CD4-positive, CD25-positive, alpha-beta regulatory T cell (primary cell): Measurements from ENCODE around the gene SLC25A36. TPM values are rescaled to one million over a fixed set of nuclear protein-coding genes. Genes with fewer than 3 reads are reported as not detected.
A peak's percentile ranks its signal among the peaks of the same experiment; 100 is the strongest.

Source experiments
- ATAC-seq, 2 donors: fragments of 150-1000 bp; cut with Tn5 transposase; one replicate each; pipeline ENCODE4 v1.10.0; 2021; ENCODE audit warnings: low read depth in 2 of 2, moderate number of reproducible peaks in 2 of 2, moderate library complexity in 1 of 2
- DNase-seq, 3 donors: peaks; one replicate each; pipeline versions ENCODE4 v3.0.0 to v3.0.0-alpha.2; 2012 to 2022; ENCODE audit warnings: mixed read lengths in 1 of 3
- H3K27ac ChIP-seq: one replicate; pipeline ENCODE4 v1.7.0; 2013; ENCODE audit warnings: mild to moderate bottlenecking, low read length; ENCODE audit not compliant: insufficient read depth, poor library complexity, severe bottlenecking
- H3K27me3 ChIP-seq: one replicate; pipeline ENCODE4 v1.7.0; 2013; ENCODE audit warnings: low read length; ENCODE audit not compliant: control insufficient read depth, insufficient read depth
- H3K36me3 ChIP-seq: one replicate; pipeline ENCODE4 v1.7.0; 2013; ENCODE audit warnings: mild to moderate bottlenecking, low read length, moderate library complexity; ENCODE audit not compliant: control insufficient read depth, insufficient read depth
- H3K4me1 ChIP-seq: 2 replicates; pipeline ENCODE4 v1.7.0; 2013; ENCODE audit warnings: mild to moderate bottlenecking, low read length; ENCODE audit not compliant: insufficient read depth, control insufficient read depth, poor library complexity, severe bottlenecking
- H3K4me3 ChIP-seq: one replicate; pipeline ENCODE4 v1.7.0; 2013; ENCODE audit warnings: low read depth, mild to moderate bottlenecking, low read length, moderate library complexity
- H3K9me3 ChIP-seq, 2 experiments: 1 replicate in 1 of 2; 2 replicates in 1 of 2; pipeline ENCODE4 v1.7.0; 2013; ENCODE audit warnings: low read length in 2 of 2, mild to moderate bottlenecking in 1 of 2, moderate library complexity in 1 of 2; ENCODE audit not compliant: control insufficient read depth in 2 of 2
- H3K27ac Mint-ChIP-seq, 3 donors: one replicate each; pipeline ENCODE4 v1.8.0; 2020 to 2022; ENCODE audit warnings: mild to moderate bottlenecking in 3 of 3, mixed read lengths in 3 of 3, moderate library complexity in 2 of 3
- H3K27me3 Mint-ChIP-seq: one replicate; pipeline ENCODE4 v1.8.0; 2022; ENCODE audit warnings: mild to moderate bottlenecking, mixed read lengths
- H3K36me3 Mint-ChIP-seq: one replicate; pipeline ENCODE4 v1.8.0; 2020; ENCODE audit warnings: mixed read lengths
- H3K4me1 Mint-ChIP-seq, 4 donors: one replicate each; pipeline ENCODE4 v1.8.0; 2020 to 2022; ENCODE audit warnings: mixed read lengths in 4 of 4, mild to moderate bottlenecking in 1 of 4
- H3K4me3 Mint-ChIP-seq, 4 donors: one replicate each; pipeline ENCODE4 v1.8.0; 2020 to 2022; ENCODE audit warnings: mild to moderate bottlenecking in 4 of 4, mixed read lengths in 4 of 4, moderate library complexity in 3 of 4
- H3K9me3 Mint-ChIP-seq, 7 donors: one replicate each; pipeline ENCODE4 v1.8.0; 2020 to 2022; ENCODE audit warnings: mixed read lengths in 7 of 7, mild to moderate bottlenecking in 3 of 7, moderate library complexity in 2 of 7
- polyA plus RNA-seq, 4 donors: library from polyadenylated mRNA; unstranded; fragments of 300-500 nt; fragmentation: Illumina TruSeq; gene quantifications; one replicate each; pipeline ENCODE4 v1.2.3, GENCODE V29; 2021
- total RNA-seq: library from RNA; stranded (reverse); gene quantifications from one replicate; pipeline ENCODE4 v1.2.3, GENCODE V29; 2022

Gene SLC25A36
- total and polyA plus RNA-seq, 5 donors from 2014 or later: 43.3 to 104 (median 45.6) TPM

GRCh38 chr3:140920029-140920428, 21.6 kb upstream of the SLC25A36 start:
- DNase-seq (no peak), ATAC-seq (no peak)
- no peak overlapping the region for H3K4me3 ChIP-seq
- H3K36me3 ChIP-seq: no peaks in the 10 kb centered on the region
- peaks cover 26% of the 10 kb centered on the region for H3K27me3 Mint-ChIP-seq
- peaks cover 7% of the 10 kb centered on the region for H3K27me3 ChIP-seq
- no peaks in the 10 kb centered on the region for H3K36me3 Mint-ChIP-seq
- no peaks in the 10 kb centered on the region for H3K9me3 ChIP-seq
- no peaks in the 10 kb centered on the region for H3K4me1 ChIP-seq
- H3K27ac ChIP-seq: no peak overlapping the region
- no peak overlapping the region for H3K4me3 Mint-ChIP-seq
- no peak overlapping the region for H3K27ac Mint-ChIP-seq
- H3K9me3 Mint-ChIP-seq: no peaks in the 10 kb centered on the region
- H3K4me1 Mint-ChIP-seq: no peaks in the 10 kb centered on the region

DNA sequence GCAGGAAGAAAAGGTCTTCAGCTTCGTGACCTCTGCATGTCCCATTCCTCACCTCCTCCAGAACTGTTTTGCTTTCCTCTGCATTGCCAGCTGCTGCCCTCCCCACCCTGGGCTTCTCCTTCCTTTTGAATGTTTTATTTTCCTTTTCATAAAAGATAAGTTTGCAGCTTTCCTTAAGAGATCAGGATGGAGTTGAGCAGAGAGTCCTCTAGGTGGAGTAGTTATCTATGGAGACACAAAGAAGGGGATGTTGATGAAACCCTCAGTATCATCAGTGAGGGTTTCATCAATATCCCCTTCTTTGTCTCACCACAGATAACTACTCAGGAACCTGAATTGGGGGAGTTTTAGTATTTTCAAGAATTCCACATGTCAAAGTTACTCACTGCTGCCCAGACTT, 19.0 kb upstream of the SLC25A36 start:
- ATAC-seq: peak in 1 of 2 donors; percentile 53
- Mint-ChIP-seq H3K27me3 (peaks cover 25% of the 10 kb centered on the region), H3K27ac (no peak overlapping the region), H3K4me1 (no peaks in the 10 kb centered on the region), H3K36me3 (no peaks in the 10 kb centered on the region), H3K9me3 (peaks cover 0 to 2% (median 0%) of the 10 kb centered on the region in 7 donors), H3K4me3 (no peak overlapping the region)
- no peak overlapping the region for H3K27ac ChIP-seq
- H3K4me1 ChIP-seq: no peaks in the 10 kb centered on the region
- DNase-seq: peak in 2 of 3 donors; percentile 14 to 21
- H3K9me3 ChIP-seq: no peaks in the 10 kb centered on the region
- peaks cover 6% of the 10 kb centered on the region for H3K27me3 ChIP-seq
- no peaks in the 10 kb centered on the region for H3K36me3 ChIP-seq
- H3K4me3 ChIP-seq: no peak overlapping the region

DNA sequence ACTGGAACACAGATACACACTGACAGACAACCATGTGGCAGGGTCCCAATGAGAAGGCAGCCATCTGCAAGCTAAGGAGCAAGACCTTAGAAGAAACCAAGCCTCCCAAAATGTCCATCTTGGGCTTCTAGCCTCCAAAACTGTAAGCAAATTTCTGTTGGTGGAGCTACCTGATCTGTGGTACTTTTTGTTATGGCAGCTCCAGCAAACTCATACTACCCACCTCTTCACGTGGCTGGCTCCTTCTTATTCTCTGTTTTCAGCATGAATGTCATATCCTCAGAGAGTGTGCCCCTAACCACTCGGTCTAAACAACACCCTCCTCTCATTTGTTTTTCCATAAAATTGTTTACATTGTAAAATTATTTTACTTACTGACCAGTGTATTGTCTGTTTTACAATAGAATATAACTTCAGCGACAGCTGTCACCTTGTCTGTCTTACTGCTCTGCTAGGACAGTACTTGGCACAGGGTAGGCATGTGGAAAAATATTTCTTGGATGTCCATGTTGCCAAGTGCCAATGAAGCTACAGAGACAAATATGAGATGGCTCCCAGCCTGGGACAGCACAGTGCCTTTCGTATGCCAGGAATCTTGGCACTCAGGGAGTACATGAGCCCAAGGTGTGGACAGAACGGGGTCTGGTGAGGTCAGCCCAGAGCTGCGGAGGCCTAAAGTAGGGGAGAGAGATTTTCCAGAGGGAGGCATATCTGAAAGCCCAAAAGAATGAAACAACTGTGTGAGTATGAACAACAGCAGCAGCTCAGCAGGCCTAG, 17.4 kb upstream of the SLC25A36 start:
- Histone ChIP-seq H3K27me3 (peaks cover 13% of the 10 kb centered on the region), H3K9me3 (no peaks in the 10 kb centered on the region), H3K36me3 (no peaks in the 10 kb centered on the region), H3K4me1 (no peaks in the 10 kb centered on the region), H3K27ac (no peak overlapping the region), H3K4me3 (no peak overlapping the region)
- DNase-seq (no peak), ATAC-seq (no peak)
- Mint-ChIP-seq H3K27me3 (peaks cover 32% of the 10 kb centered on the region), H3K9me3 (peaks cover 0 to 5% (median 0%) of the 10 kb centered on the region in 7 donors), H3K36me3 (no peaks in the 10 kb centered on the region), H3K27ac (no peak overlapping the region), H3K4me1 (no peaks in the 10 kb centered on the region), H3K4me3 (no peak overlapping the region)

GRCh38 chr3:140927279-140928069, 14.2 kb upstream of the SLC25A36 start:
- H3K9me3 Mint-ChIP-seq: peaks cover 0 to 7% (median 0%) of the 10 kb centered on the region in 7 donors
- ATAC-seq (no peak), DNase-seq (no peak)
- H3K27ac Mint-ChIP-seq: no peak overlapping the region
- no peaks in the 10 kb centered on the region for H3K4me1 Mint-ChIP-seq
- H3K4me1 ChIP-seq: no peaks in the 10 kb centered on the region
- H3K27me3 Mint-ChIP-seq: peaks cover 34% of the 10 kb centered on the region
- H3K27ac ChIP-seq: no peak overlapping the region
- peaks cover 30% of the 10 kb centered on the region for H3K27me3 ChIP-seq
- no peaks in the 10 kb centered on the region for H3K9me3 ChIP-seq
- no peaks in the 10 kb centered on the region for H3K36me3 ChIP-seq
- H3K36me3 Mint-ChIP-seq: no peaks in the 10 kb centered on the region
- no peak overlapping the region for H3K4me3 ChIP-seq
- no peak overlapping the region for H3K4me3 Mint-ChIP-seq

GRCh38 chr3:140929446-140929845, 12.2 kb upstream of the SLC25A36 start:
- Histone ChIP-seq H3K9me3 (no peaks in the 10 kb centered on the region), H3K27ac (no peak overlapping the region), H3K27me3 (peaks cover 29% of the 10 kb centered on the region), H3K36me3 (no peaks in the 10 kb centered on the region), H3K4me1 (no peaks in the 10 kb centered on the region), H3K4me3 (no peak overlapping the region)
- DNase-seq (no peak), ATAC-seq (no peak)
- H3K4me3 Mint-ChIP-seq: no peak overlapping the region
- peaks cover 0 to 7% (median 0%) of the 10 kb centered on the region in 7 donors for H3K9me3 Mint-ChIP-seq
- H3K36me3 Mint-ChIP-seq: no peaks in the 10 kb centered on the region
- peaks cover 34% of the 10 kb centered on the region for H3K27me3 Mint-ChIP-seq
- no peak overlapping the region for H3K27ac Mint-ChIP-seq
- no peaks in the 10 kb centered on the region for H3K4me1 Mint-ChIP-seq

DNA sequence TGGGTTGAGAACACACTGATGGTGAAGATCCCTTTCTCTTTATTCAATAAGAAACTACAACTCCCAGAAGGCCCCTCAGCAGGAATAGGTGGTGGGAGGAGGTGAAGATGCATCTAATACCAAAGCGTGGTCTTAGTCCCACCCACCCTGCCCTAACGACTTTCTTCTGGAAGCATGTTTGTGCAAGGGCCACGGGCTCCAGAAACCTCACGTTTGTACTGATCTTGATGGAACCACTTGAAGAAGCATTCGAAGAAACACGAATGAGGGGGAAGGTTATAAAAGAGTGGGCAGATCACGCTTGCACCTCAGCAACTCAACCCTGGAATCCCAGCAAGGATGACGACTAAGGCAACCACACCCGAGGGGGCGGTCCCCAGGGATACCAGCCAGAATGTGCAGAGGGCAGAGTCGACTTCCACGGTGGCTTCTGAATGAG, 10.6 kb upstream of the SLC25A36 start:
- H3K4me1 ChIP-seq: no peaks in the 10 kb centered on the region
- H3K27ac Mint-ChIP-seq: no peak overlapping the region
- H3K4me1 Mint-ChIP-seq: no peaks in the 10 kb centered on the region
- H3K4me3 Mint-ChIP-seq: no peak overlapping the region
- peaks cover 29% of the 10 kb centered on the region for H3K27me3 ChIP-seq
- peaks cover 37% of the 10 kb centered on the region for H3K27me3 Mint-ChIP-seq
- H3K9me3 ChIP-seq: no peaks in the 10 kb centered on the region
- H3K27ac ChIP-seq: no peak overlapping the region
- H3K36me3 Mint-ChIP-seq: no peaks in the 10 kb centered on the region
- no peak for ATAC-seq
- DNase-seq: no peak
- no peaks in the 10 kb centered on the region for H3K36me3 ChIP-seq
- H3K9me3 Mint-ChIP-seq: peaks cover 0 to 4% (median 0%) of the 10 kb centered on the region in 7 donors
- H3K4me3 ChIP-seq: no peak overlapping the region

DNA sequence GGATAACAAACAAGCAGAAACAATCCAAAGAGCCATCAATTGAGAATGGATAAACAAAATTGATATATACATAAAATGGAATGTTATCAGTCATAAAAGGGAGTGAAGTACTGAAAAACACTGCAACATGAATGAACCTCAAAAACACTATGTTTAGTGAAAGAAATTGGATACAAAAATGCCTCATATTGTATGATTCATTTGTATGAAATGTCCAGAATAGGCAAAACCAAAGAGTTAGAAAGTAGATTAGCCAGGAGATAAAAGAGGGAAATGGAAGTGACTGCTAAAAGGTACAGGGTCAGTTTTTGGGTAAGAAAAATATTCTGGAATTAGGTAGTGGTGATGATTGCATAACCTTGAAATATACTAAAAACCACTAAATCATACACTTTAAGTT, 9.8 kb upstream of the SLC25A36 start:
- no peaks in the 10 kb centered on the region for H3K4me1 Mint-ChIP-seq
- no peak for DNase-seq
- H3K27me3 Mint-ChIP-seq: peaks cover 34% of the 10 kb centered on the region
- H3K4me3 Mint-ChIP-seq: no peak overlapping the region
- Histone ChIP-seq H3K4me3 (no peak overlapping the region), H3K4me1 (no peaks in the 10 kb centered on the region), H3K27ac (no peak overlapping the region), H3K27me3 (peaks cover 29% of the 10 kb centered on the region), H3K36me3 (no peaks in the 10 kb centered on the region), H3K9me3 (no peaks in the 10 kb centered on the region)
- no peaks in the 10 kb centered on the region for H3K36me3 Mint-ChIP-seq
- ATAC-seq: no peak
- H3K27ac Mint-ChIP-seq: no peak overlapping the region
- peaks cover 0 to 4% (median 0%) of the 10 kb centered on the region in 7 donors for H3K9me3 Mint-ChIP-seq
